ENCODE data around the gene SLC38A2.

SLC38A2 gene

DNA sequence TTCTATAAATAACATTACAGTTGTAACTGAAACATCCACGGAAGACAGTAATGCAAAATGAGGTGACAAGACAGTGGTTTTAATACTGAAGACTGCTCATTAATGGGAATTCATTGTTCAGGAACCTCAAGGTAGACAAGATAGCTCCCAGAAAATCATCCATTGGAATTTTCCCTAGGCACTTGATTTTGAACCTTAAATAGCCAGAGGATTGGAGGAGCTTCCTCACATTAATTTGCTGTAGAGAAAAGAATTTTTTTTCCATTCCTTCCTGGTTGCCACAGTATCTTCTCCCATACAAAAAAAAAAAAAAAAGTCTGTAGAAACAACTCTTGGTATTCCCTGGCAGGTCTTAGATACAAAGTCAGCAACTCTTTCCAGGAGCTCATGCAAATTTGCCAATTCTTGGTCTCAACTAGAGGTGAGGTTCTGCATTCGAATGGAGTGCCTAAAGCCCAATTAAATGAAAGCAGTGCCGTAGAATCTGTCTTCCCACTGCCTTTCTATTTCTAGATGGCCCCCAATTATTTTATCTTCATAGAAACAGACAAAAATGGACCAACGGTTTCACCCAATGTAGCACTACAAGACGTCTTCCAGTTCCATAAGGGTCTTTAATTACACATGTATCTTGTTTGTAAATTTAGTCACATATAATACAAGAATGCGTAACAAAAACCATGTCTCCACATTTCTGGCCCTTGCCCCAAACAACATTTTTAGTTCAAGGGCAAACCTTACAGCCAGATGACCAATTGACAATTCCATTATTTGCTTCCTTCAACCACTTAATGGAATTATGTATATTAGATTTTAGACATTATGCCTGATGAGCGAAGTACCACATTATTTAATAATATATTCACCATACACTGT lies 13.5 kb downstream of the SLC38A2 start:
- TF ChIP-seq, protein P1, sequence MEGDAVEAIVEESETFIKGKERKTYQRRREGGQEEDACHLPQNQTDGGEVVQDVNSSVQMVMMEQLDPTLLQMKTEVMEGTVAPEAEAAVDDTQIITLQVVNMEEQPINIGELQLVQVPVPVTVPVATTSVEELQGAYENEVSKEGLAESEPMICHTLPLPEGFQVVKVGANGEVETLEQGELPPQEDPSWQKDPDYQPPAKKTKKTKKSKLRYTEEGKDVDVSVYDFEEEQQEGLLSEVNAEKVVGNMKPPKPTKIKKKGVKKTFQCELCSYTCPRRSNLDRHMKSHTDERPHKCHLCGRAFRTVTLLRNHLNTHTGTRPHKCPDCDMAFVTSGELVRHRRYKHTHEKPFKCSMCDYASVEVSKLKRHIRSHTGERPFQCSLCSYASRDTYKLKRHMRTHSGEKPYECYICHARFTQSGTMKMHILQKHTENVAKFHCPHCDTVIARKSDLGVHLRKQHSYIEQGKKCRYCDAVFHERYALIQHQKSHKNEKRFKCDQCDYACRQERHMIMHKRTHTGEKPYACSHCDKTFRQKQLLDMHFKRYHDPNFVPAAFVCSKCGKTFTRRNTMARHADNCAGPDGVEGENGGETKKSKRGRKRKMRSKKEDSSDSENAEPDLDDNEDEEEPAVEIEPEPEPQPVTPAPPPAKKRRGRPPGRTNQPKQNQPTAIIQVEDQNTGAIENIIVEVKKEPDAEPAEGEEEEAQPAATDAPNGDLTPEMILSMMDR (IDR thresholded peaks at IDR 0.05; ENCODE audit: low read depth, low read length, missing control alignments): no peak
- H3K4me3 ChIP-seq (replicated peaks; ENCODE audit: low read depth, low read length): no peak overlapping the region
- no peak for DNase-seq (ENCODE audit: extremely low read depth, low read depth)

DNA sequence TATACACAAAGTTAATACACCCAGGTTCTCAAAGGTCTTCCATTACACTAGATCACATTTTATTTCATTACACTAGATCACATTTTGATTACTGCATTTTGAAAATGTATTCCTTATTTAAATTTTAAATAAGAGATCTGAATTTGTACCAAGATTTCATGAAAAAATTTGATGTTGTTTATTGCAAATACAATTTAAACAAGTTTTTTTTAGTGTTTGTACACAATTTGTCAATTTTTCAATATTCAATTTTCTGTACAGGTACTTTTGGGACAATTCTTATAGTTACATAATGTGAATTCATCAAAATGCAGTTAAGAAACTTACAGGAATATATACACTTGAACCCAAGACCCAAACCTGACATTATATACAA lies 14.3 kb downstream of the SLC38A2 start:
- no peak overlapping the region for H3K4me3 ChIP-seq (replicated peaks; ENCODE audit: low read depth, low read length)
- DNase-seq (ENCODE audit: extremely low read depth, low read depth): no peak
- TF ChIP-seq, protein P1 (IDR thresholded peaks at IDR 0.05; ENCODE audit: low read depth, low read length, missing control alignments): no peak

DNA sequence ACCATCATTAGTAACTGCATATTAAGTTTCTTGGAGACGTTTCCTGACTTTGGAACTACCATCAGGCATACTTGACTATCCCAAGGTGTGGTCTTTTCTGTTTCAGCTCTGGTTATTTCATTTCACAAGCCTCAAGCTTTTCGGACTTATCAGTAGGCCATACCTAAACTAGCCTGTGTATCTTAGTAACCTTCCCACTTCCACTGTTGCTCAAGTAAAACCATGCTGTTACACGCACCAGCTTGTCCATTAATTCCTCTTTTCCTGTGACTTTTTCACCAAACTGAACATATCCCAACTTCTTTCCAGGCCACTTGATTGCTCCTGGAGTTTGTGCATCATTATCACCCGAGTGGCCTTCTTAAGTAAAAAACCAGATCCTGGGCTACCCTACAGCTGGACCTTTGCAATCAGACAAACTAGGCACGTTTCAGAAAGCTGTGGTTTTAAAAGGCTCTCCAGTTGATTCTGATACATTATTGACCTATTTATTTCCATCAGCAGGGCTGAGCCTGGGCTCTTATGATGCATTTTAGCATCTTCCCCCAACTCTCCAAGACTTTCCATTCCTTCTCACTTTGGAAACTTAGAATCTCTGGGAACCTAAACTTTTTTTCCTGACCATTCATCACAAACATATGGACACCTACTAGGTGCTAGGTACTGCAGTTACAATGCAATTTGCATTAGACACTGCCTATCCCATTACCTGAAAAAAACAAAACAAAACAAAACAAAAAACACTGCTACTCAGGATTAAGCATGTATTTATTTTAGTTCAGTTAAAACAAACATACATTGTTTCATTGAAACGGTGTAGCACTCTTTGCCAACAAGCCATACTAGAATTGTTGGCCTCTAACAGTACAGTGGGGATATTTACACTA lies 14.9 kb downstream of the SLC38A2 start:
- DNase-seq (ENCODE audit: extremely low read depth, low read depth): peak; percentile 53
- H3K4me3 ChIP-seq (replicated peaks; ENCODE audit: low read depth, low read length): no peak overlapping the region
- TF ChIP-seq, protein P1 (IDR thresholded peaks at IDR 0.05; ENCODE audit: low read depth, low read length, missing control alignments): no peak

DNA sequence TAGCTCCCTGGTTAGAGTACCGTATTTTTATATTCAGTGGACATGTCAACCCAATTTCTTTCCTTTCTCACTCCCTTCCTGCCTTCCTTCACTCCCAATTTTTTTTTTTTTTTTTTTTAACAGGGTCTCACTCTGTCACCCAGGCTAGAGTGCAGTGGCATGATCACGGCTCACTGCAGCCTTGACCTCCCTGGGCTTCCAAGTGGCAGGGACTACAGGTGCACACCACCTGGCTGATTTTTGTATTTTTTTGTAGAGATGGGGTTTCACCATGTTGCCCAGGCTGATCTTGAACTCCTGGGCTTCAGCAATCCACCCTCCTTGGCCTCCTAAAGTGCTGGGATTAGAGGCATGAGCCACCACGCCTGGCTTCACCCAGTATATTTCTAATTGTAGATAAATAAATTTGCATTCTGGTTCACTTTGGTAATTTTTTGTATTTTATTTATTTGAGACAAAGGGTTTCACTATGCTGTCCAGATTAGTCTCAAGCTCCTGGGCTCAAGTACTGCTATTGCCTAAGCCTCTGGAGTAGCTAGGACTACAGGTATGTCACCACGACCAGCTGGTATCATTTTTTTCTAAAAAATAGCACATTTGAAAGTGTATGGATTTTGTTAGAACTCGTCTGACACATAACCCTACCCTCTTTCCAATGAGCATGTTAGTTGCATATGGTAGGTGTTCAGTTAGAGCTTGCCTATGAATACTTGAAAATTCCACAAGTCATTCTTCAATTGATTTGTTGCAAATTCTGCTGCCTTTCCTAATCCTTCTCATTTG lies 15.7 kb downstream of the SLC38A2 start:
- TF ChIP-seq, protein P1 (IDR thresholded peaks at IDR 0.05; ENCODE audit: low read depth, low read length, missing control alignments): no peak
- DNase-seq (ENCODE audit: extremely low read depth, low read depth): no peak
- H3K4me3 ChIP-seq (replicated peaks; ENCODE audit: low read depth, low read length): no peak overlapping the region

DNA sequence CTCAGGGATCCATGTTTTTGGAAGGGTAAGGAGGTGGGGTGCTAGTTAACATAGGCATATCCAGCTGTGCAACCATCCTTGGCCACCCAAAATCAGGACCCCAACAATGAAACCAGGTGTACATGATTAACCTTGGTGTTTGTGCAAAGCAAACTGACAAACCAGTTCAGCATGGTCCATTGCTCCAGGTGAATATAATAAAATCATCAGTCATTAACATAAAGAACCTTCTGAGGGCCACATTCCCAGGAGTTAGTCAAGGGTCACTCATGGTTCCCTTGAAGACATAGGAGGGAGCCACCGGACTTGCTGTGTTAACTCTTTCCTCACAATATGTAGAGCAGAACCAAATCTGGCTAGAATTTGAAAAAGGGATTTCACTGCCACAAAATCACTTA lies 17.8 kb downstream of the SLC38A2 start:
- TF ChIP-seq, protein P1 (IDR thresholded peaks at IDR 0.05; ENCODE audit: low read depth, low read length, missing control alignments): no peak
- no peak for DNase-seq (ENCODE audit: extremely low read depth, low read depth)
- no peak overlapping the region for H3K4me3 ChIP-seq (replicated peaks; ENCODE audit: low read depth, low read length)

DNA sequence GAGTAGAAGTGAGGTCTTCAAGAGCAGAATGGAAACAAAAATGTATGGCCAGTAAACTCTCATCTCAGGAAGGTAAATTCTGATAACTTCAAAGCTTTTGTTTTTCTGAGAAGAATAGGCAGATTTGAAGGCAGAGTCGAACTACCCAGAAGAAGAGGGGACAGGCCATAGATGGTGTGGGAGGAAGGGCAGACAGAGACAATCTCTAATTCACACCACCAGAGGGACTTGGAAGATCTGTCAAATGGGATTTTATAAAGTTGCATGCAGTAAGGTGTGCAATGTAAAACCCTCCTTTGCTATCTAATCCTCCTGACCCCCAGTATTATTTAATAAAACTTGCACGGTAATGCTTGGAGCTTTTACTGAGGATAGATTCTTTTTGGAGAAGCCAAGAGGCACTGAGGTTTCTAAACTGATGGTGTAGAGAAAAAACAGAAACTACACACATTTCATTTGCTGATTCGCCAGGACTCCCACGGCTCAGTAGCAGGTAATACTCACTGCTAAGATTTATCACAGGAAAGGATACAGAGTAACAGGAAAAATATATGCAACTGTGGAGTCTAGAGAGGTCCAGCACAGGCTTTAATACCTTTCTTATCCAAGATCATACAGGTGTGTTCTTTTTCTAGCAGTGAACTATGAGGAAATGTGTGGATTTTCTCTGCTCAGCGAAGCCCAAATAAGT lies 18.3 kb downstream of the SLC38A2 start:
- TF ChIP-seq, protein P1 (IDR thresholded peaks at IDR 0.05; ENCODE audit: low read depth, low read length, missing control alignments): no peak
- no peak for DNase-seq (ENCODE audit: extremely low read depth, low read depth)
- no peak overlapping the region for H3K4me3 ChIP-seq (replicated peaks; ENCODE audit: low read depth, low read length)

Data from HFF-Myc (cell line).